Esophagus muscularis mucosa (tissue), 4 donors: ENCODE results near the gene MLN.

ENCODE experiments used
- EP300 ChIP-seq: sonication (generic); formaldehyde crosslinking; IDR thresholded peaks from one replicate; pipeline ENCODE4 v1.6.1; 2017; ENCODE audit warnings: antibody characterized with exemption
- POLR2A ChIP-seq: fragments of 450-650 bp; IDR thresholded peaks from one replicate; pipeline ENCODE4 v1.6.1; 2017; ENCODE audit warnings: antibody characterized with exemption, moderate library complexity, mild to moderate bottlenecking, low read depth
- POLR2AphosphoS5 ChIP-seq, 2 donors: sonication (generic); formaldehyde crosslinking; IDR thresholded peaks; one replicate each; pipeline ENCODE4 v1.6.1; 2017; ENCODE audit warnings: antibody characterized with exemption in 2 of 2
- TF ChIP-seq, protein P1 (sequence below), 3 experiments: fragments of 200-600 bp in 2 of 3; fragments of 450-650 bp in 1 of 3; sonication (generic) in 2 of 3; IDR thresholded peaks; one replicate each; pipeline ENCODE4 v1.5.1; 2017 to 2019; ENCODE audit warnings: antibody characterized with exemption in 3 of 3, mild to moderate bottlenecking in 2 of 3, moderate library complexity in 1 of 3

DNA sequence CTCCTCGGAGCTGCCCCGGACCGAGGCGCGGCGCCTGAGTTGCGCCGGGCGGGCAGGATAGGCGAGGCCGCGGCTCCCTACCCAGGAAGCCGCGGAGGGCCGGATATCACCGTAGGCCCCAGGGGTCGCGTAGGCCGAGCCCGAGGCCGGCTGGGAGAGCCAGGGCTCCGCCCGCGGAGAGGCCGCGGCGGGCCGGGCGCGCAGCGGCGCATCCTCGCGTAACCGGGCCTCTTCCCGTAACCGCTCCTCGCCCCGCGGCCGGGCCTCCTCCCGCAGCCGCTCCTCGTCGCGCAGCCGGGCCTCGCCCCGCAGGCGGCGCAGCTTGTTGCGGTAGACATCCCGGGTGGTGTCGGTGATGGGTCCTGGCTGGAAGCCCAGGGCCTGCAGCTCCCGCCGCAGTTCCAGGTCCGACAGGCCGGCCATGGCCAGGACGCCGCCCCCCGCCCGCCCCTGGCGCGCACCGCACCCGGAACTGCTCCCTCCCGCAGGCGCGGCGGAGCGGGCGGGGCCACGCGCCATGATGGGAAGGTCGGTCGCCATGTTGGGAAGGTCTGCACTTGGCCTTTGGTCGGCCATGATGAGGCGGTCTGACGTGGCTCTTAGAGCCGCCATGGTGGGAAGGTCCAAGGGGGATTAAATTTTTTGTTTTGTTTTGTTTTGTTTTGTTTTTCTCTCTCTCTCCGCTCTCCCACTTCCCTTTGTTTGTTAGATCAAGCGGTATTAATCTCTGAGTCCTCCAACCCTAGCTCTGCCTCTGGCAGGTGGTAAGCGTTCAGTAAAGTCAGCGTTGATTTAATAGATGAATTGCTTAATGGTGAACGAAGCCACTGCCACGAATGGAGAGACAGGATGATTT, 14.9 kb downstream of the MLN start, which contains the start of gene LEMD2:
- TF ChIP-seq, protein P1, sequence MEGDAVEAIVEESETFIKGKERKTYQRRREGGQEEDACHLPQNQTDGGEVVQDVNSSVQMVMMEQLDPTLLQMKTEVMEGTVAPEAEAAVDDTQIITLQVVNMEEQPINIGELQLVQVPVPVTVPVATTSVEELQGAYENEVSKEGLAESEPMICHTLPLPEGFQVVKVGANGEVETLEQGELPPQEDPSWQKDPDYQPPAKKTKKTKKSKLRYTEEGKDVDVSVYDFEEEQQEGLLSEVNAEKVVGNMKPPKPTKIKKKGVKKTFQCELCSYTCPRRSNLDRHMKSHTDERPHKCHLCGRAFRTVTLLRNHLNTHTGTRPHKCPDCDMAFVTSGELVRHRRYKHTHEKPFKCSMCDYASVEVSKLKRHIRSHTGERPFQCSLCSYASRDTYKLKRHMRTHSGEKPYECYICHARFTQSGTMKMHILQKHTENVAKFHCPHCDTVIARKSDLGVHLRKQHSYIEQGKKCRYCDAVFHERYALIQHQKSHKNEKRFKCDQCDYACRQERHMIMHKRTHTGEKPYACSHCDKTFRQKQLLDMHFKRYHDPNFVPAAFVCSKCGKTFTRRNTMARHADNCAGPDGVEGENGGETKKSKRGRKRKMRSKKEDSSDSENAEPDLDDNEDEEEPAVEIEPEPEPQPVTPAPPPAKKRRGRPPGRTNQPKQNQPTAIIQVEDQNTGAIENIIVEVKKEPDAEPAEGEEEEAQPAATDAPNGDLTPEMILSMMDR (IDR thresholded peaks at IDR 0.05) = no peak
- TF ChIP-seq EP300 = no peak
- peak; percentile 96 to 97 for TF ChIP-seq POLR2AphosphoS5 (IDR thresholded peaks at IDR 0.05)
- TF ChIP-seq POLR2A = peak; percentile 94
